HFF-Myc (cell line): ENCODE data around the gene C1orf159.

Experiments used
- DNase-seq: peaks from one replicate; pipeline ENCODE4 v3.0.0-alpha.2; 2011; ENCODE audit warnings: low read depth; ENCODE audit errors: extremely low read depth
- H3K4me3 ChIP-seq: replicated peaks from 2 replicates; pipeline ENCODE4 v1.5.1; 2011; ENCODE audit warnings: low read depth, mild to moderate bottlenecking, control low read depth, low read length
- TF ChIP-seq, protein P1 (sequence below): IDR thresholded peaks from 2 replicates; pipeline ENCODE4 v1.5.1; 2012; ENCODE audit warnings: mild to moderate bottlenecking, low read depth, low read length, control low read depth; ENCODE audit errors: missing control alignments

The C1orf159 gene

DNA sequence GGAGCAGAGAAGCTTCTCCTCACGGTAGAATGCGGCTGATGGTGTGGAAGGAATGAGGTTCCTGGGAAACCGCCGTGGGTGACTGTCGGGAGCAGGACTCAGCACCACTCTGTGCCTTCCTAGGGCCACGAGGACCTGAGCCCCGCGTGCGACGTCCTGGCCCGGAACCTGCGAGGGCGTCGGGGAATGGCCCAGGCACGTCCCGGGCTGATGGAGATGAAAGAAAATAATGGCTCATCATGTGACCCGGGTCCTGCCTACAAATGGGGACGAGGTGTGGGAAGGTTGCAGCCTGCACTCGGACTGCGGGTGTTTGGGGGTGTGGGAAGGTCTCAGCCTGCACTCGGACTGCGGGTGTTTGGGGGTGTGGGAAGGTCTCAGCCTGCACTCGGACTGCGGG lies 32.7 kb upstream of the C1orf159 start:
- no peak overlapping the region for H3K4me3 ChIP-seq
- DNase-seq = no peak
- TF ChIP-seq, protein P1, sequence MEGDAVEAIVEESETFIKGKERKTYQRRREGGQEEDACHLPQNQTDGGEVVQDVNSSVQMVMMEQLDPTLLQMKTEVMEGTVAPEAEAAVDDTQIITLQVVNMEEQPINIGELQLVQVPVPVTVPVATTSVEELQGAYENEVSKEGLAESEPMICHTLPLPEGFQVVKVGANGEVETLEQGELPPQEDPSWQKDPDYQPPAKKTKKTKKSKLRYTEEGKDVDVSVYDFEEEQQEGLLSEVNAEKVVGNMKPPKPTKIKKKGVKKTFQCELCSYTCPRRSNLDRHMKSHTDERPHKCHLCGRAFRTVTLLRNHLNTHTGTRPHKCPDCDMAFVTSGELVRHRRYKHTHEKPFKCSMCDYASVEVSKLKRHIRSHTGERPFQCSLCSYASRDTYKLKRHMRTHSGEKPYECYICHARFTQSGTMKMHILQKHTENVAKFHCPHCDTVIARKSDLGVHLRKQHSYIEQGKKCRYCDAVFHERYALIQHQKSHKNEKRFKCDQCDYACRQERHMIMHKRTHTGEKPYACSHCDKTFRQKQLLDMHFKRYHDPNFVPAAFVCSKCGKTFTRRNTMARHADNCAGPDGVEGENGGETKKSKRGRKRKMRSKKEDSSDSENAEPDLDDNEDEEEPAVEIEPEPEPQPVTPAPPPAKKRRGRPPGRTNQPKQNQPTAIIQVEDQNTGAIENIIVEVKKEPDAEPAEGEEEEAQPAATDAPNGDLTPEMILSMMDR = no peak

DNA sequence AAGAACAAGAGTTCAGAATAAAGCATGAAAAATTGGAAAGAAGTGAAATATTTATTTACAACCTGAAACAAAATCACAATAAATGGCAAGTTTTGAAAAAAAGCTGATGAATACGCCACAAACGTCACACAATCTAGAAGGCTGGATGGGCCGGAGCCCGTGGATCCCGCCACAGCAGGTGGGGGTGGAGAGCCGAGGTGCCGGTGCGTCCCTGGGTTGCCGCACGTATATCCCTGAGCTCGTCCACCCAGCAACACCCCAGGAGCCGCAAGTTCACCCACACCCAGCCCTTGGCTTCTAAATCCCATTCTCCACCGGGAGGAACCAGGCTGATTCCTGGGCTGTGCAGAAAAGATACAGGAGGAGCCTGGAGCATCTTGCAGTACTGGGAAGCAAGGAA lies 32.2 kb upstream of the C1orf159 start:
- TF ChIP-seq, protein P1 = no peak
- no peak overlapping the region for H3K4me3 ChIP-seq
- DNase-seq = no peak

DNA sequence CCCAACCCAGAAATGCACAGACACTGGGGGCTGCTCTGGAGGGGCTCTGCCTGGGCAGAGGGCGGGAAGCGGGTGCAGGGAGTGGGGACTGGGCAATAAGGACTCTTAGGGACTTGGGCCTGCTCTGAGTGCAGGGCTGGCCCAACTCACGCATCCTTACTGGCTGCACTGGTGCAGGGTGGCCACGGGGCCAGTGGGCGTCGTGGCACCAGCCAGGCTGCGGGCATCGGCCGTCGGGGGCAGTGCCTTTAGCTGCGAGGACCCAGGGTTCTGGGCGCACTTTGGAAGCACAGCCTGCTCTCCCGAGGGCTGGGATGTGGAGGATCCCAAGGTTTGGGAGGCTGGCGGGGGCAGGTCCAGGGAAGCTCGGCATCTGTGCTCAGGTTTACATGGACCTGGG lies 30.7 kb upstream of the C1orf159 start:
- TF ChIP-seq, protein P1 = no peak
- H3K4me3 ChIP-seq = no peak overlapping the region
- no peak for DNase-seq

DNA sequence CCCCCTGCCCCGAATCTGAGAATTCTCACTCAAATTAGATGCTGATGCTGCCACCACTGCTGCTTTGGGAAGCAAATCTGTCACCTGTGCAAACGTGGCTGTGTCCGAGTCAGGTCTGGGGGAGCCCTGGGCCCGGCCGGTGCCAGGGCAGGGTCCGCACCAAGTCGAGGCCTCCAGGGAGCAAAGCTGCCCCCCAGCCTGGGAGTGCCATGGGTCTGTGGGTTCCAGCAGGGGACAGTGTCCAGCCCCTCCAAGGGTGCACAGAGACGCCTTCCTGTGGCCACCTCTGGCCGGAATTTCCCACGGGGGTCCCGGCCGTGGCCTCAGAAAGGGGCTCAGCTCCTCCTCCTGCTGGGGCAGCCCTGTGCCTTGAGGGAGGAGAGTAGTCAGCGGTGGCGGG lies 30.1 kb upstream of the C1orf159 start:
- DNase-seq = no peak
- H3K4me3 ChIP-seq = no peak overlapping the region
- TF ChIP-seq, protein P1 = no peak

DNA sequence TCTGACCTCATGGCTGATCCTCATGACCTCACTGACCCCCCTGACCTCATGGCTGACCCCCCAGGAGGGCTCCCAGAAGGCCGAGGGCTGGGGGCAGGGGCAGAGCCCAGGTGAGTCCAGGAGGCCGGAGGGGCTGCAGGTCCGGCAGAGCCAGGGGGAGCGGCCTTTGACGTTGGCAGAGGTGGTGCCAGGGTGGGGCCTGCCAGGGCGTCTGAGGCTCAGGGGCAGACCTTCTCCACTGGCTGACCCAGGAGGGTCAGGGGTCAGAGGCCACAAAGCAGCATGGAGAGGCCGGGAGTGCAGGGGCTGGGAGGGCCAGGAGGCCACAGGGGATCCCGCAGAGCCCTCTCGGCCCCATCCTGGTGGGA lies 29.6 kb upstream of the C1orf159 start:
- DNase-seq = no peak
- H3K4me3 ChIP-seq = no peak overlapping the region
- TF ChIP-seq, protein P1 = no peak

DNA sequence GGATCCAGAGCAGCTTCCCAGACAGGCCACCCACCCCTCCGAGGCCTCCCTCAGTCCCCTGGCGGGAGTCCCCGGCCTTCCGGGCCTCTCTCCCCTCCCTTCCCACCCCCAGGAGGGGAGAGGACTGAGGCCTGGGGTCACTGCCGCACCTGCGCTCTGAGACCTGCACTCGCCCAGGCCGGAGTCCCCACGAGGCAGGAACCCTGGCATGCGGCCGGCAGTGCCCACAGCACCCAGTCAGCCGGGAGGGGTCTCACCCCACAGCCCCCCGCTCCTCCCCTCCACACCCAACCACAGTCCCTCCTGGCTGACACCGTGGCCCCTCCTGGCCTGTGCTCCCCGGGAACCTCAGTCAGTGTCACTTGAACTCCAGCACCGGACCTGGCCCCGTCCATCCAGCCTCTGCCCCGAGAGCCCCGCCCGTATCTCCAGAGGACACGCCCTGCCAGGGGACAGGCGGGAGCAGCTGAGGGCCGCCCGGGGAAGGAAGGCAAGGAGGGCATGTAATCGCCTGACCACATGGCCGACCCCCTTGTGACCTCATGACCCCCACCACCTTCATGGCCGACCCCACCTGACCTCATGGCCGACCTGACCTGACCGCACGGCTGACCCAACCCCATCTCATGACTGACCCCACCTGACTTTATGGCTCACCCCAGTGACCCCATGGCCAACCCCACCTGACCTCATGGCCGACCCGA lies 29.1 kb upstream of the C1orf159 start:
- no peak for DNase-seq
- H3K4me3 ChIP-seq = no peak overlapping the region

More for the DNA sequence above, 29.1 kb upstream of the C1orf159 start:
- TF ChIP-seq, protein P1 = no peak
